Measurements from ENCODE around the gene BACE2. TPM values are rescaled to one million over a fixed set of nuclear protein-coding genes. Genes with fewer than 3 reads are reported as not detected.

The BACE2 gene
- total RNA-seq, 1 experiment from 2014 or later = 21.3 TPM

- ChIA-PET POLR2A (no interaction called here), CTCF (no interaction called here)
- Mint-ChIP-seq H3K27me3 (ENCODE audit: insufficient read depth, unreplicated experiment) (no peaks in the 10 kb centered on the region), H3K27ac (ENCODE audit: low read depth, unreplicated experiment) (no peak overlapping the region), H3K36me3 (ENCODE audit: insufficient read depth, unreplicated experiment) (peaks cover 17% of the 10 kb centered on the region), H3K4me1 (ENCODE audit: insufficient read depth, unreplicated experiment) (no peaks in the 10 kb centered on the region), H3K4me3 (ENCODE audit: unreplicated experiment) (no peak overlapping the region), H3K9me3 (ENCODE audit: unreplicated experiment) (no peaks in the 10 kb centered on the region)
- intact Hi-C loops (cut with micrococcal nuclease) = no loop called here
- TF ChIP-seq, protein P1, sequence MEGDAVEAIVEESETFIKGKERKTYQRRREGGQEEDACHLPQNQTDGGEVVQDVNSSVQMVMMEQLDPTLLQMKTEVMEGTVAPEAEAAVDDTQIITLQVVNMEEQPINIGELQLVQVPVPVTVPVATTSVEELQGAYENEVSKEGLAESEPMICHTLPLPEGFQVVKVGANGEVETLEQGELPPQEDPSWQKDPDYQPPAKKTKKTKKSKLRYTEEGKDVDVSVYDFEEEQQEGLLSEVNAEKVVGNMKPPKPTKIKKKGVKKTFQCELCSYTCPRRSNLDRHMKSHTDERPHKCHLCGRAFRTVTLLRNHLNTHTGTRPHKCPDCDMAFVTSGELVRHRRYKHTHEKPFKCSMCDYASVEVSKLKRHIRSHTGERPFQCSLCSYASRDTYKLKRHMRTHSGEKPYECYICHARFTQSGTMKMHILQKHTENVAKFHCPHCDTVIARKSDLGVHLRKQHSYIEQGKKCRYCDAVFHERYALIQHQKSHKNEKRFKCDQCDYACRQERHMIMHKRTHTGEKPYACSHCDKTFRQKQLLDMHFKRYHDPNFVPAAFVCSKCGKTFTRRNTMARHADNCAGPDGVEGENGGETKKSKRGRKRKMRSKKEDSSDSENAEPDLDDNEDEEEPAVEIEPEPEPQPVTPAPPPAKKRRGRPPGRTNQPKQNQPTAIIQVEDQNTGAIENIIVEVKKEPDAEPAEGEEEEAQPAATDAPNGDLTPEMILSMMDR (IDR thresholded peaks at IDR 0.05; ENCODE audit: unreplicated experiment) = no peak
- BruUV-seq (replicated peaks) = no TSS peak
- DNase-seq (ENCODE audit: unreplicated experiment) = no peak
Measured at GRCh38 chr21:41228958-41229357, 61.0 kb downstream of the BACE2 start.

DNA sequence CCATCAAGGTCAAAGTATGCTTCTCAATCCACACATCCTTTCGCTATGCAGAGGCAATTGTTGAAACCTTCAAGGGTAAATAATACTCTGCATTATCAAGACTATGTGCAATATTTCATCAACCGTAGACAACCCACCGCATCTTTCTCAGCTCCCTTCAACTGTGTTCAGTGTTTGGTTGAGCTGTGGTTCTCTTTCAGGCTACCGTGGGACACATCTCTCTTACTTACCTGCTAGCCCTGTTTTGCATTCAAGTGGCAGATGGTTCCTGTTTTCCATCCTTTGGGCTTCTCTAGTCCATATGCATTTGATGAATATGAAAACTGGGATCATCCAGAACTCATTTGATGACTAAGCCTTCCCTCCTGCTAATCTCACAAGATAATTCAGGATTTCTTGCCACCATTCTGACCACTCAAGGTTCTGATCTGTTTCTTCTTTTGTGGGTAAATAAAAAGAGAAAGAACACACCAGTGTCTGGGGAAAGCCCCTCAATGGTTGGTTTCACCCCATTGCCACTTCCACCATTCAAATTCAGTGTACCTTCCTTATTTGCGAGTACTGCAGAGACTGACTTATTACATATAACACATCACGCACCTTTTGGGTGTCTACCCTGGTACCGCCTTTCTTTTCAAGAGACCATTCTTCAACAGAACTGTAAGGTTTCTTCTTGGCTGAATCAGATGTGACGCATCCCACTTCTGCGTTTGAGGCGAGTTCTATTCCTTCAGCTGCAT is 61.7 kb downstream of the BACE2 start:
- H3K4me3 Mint-ChIP-seq (ENCODE audit: unreplicated experiment) = no peak overlapping the region
- H3K9me3 Mint-ChIP-seq (ENCODE audit: unreplicated experiment) = no peaks in the 10 kb centered on the region
- no peak for DNase-seq (ENCODE audit: unreplicated experiment)
- H3K27me3 Mint-ChIP-seq (ENCODE audit: insufficient read depth, unreplicated experiment) = no peaks in the 10 kb centered on the region
- ChIA-PET CTCF (interaction anchor here (0.6 kb wide), 1 partner anchor 30 kb away, joined by 4 read pairs; no protein-coding TSS in a partner anchor), POLR2A (no interaction called here)
- TF ChIP-seq, protein P1 (IDR thresholded peaks at IDR 0.05; ENCODE audit: unreplicated experiment) = no peak
- no peak overlapping the region for H3K27ac Mint-ChIP-seq (ENCODE audit: low read depth, unreplicated experiment)
- peaks cover 17% of the 10 kb centered on the region for H3K36me3 Mint-ChIP-seq (ENCODE audit: insufficient read depth, unreplicated experiment)
- intact Hi-C loops (cut with micrococcal nuclease) = no loop called here
- BruUV-seq (replicated peaks) = no TSS peak
- H3K4me1 Mint-ChIP-seq (ENCODE audit: insufficient read depth, unreplicated experiment) = no peaks in the 10 kb centered on the region

DNA sequence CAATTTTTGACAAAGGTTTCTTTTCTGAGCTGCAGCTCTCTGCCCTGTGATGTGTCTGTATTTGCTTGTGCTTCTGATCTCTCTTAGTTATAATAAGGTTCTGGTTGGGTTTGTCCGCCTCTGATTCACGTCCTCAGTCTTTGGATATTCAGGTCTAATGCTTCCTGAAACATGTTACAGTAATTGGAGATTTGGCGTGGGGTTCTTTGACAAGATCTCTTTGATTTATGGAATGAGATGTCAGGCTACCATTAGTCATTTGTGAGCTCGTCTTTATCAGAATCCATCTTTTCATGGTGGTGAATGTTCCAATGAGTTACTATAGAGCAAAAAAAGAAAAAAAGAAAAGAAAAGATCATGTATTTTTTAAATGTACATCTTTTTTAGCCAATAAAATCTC is 62.5 kb downstream of the BACE2 start:
- no peaks in the 10 kb centered on the region for H3K27me3 Mint-ChIP-seq (ENCODE audit: insufficient read depth, unreplicated experiment)
- intact Hi-C loops (cut with micrococcal nuclease) = no loop called here
- H3K36me3 Mint-ChIP-seq (ENCODE audit: insufficient read depth, unreplicated experiment) = peaks cover 17% of the 10 kb centered on the region
- H3K4me3 Mint-ChIP-seq (ENCODE audit: unreplicated experiment) = no peak overlapping the region
- H3K4me1 Mint-ChIP-seq (ENCODE audit: insufficient read depth, unreplicated experiment) = no peaks in the 10 kb centered on the region
- BruUV-seq (replicated peaks) = no TSS peak
- TF ChIP-seq, protein P1 (IDR thresholded peaks at IDR 0.05; ENCODE audit: unreplicated experiment) = no peak
- H3K9me3 Mint-ChIP-seq (ENCODE audit: unreplicated experiment) = no peaks in the 10 kb centered on the region
- H3K27ac Mint-ChIP-seq (ENCODE audit: low read depth, unreplicated experiment) = no peak overlapping the region
- POLR2A ChIA-PET = interaction anchor here (0.7 kb wide), 1 partner anchor 22 kb away, joined by 3 read pairs; no protein-coding TSS in a partner anchor
- CTCF ChIA-PET = no interaction called here
- DNase-seq (ENCODE audit: unreplicated experiment) = no peak

DNA sequence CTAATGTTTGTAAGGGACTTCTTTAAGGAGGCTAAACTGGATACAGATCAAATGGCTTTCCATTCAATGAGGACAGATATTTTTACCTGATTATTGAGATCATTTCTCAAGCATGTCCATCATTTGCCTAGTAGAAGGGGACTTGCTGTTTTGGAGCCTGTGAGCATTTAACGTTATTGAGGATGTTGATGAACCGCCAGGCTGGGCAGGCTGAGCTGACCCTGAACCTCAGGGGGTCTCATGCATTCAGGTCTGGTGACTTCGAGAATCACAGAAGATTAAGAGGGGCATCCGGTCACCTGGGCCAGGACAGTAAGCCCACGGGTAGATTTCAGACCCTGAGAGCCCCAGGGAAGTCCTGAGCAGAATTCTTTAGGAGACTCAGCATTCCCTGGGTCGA is 63.1 kb downstream of the BACE2 start:
- Mint-ChIP-seq H3K9me3 (ENCODE audit: unreplicated experiment) (no peaks in the 10 kb centered on the region), H3K4me1 (ENCODE audit: insufficient read depth, unreplicated experiment) (no peaks in the 10 kb centered on the region), H3K27ac (ENCODE audit: low read depth, unreplicated experiment) (no peak overlapping the region), H3K4me3 (ENCODE audit: unreplicated experiment) (no peak overlapping the region), H3K27me3 (ENCODE audit: insufficient read depth, unreplicated experiment) (no peaks in the 10 kb centered on the region), H3K36me3 (ENCODE audit: insufficient read depth, unreplicated experiment) (peaks cover 17% of the 10 kb centered on the region)
- ChIA-PET CTCF (no interaction called here), POLR2A (interaction anchor here (0.7 kb wide), 1 partner anchor 21 kb away, joined by 3 read pairs; no protein-coding TSS in a partner anchor)
- TF ChIP-seq, protein P1 (IDR thresholded peaks at IDR 0.05; ENCODE audit: unreplicated experiment) = no peak
- BruUV-seq (replicated peaks) = no TSS peak
- intact Hi-C loops (cut with micrococcal nuclease) = no loop called here
- DNase-seq (ENCODE audit: unreplicated experiment) = no peak
